Transverse colon (tissue), 4 donors: ENCODE measurements around the gene HOXB2.

Experiments
- CTCF ChIP-seq, 5 experiments: fragments of 200-600 bp in 3 of 5; fragments of 450-650 bp in 2 of 5; sonication (generic) in 3 of 5; IDR thresholded peaks; 1 replicate in 2 of 5; 2 replicates in 3 of 5; pipeline ENCODE4 v1.5.1; 2016 to 2017; ENCODE audit warnings: antibody characterized with exemption in 5 of 5, inconsistent platforms in 3 of 5, mild to moderate bottlenecking in 2 of 5, moderate library complexity in 1 of 5
- POLR2A ChIP-seq: fragments of 450-650 bp; IDR thresholded peaks from one replicate; pipeline ENCODE4 v1.6.1; 2016; ENCODE audit warnings: antibody characterized with exemption, mild to moderate bottlenecking, moderate library complexity
- POLR2AphosphoS5 ChIP-seq, 3 donors: sonication (generic); formaldehyde crosslinking; IDR thresholded peaks; one replicate each; pipeline ENCODE4 v1.6.1; 2016; ENCODE audit warnings: antibody characterized with exemption in 3 of 3

GRCh38 chr17:48593126-48593829 is 48.4 kb upstream of the HOXB2 start, which contains the start of gene HOXB5:
- no peak for TF ChIP-seq CTCF (IDR thresholded peaks at IDR 0.05)
- no peak for TF ChIP-seq POLR2A
- TF ChIP-seq POLR2AphosphoS5 (IDR thresholded peaks at IDR 0.05), result no peak
